Stomach (tissue), 9 donors: ENCODE data around the gene PDLIM7. TPM values are rescaled to one million over a fixed set of nuclear protein-coding genes. Genes with fewer than 3 reads are reported as not detected.

ENCODE experiments used
- DNase-seq, 2 donors: peaks; one replicate each; pipeline versions ENCODE4 v3.0.0 to v3.0.0-alpha.2; 2013 to 2019
- H3K27ac ChIP-seq, 5 donors: fragments of 200-600 bp in 4 of 5; sonication (generic) in 4 of 5; one replicate each; pipeline ENCODE4 v1.5.1; 2013 to 2019; ENCODE audit warnings: mild to moderate bottlenecking in 1 of 5, moderate library complexity in 1 of 5
- H3K27me3 ChIP-seq, 3 donors: fragments of 200-600 bp; sonication (generic); one replicate each; pipeline ENCODE4 v1.5.1; 2017 to 2019; ENCODE audit warnings: mixed run types in 1 of 3
- H3K36me3 ChIP-seq, 4 donors: fragments of 200-600 bp; sonication (generic); 1 replicate in 3 of 4; 2 replicates in 1 of 4; pipeline ENCODE4 v1.5.1; 2016 to 2019
- H3K4me1 ChIP-seq, 4 donors: fragments of 200-600 bp; sonication (generic); one replicate each; pipeline ENCODE4 v1.5.1; 2016 to 2019
- H3K4me3 ChIP-seq, 4 donors: fragments of 200-600 bp; sonication (generic) in 3 of 4; one replicate each; pipeline ENCODE4 v1.5.1; 2016 to 2019; ENCODE audit warnings: mild to moderate bottlenecking in 1 of 4
- H3K9me3 ChIP-seq, 4 donors: fragments of 200-600 bp; sonication (generic); one replicate each; pipeline ENCODE4 v1.5.1; 2016 to 2019
- EP300 ChIP-seq: sonication (generic); formaldehyde crosslinking; IDR thresholded peaks from one replicate; pipeline ENCODE4 v1.6.1; 2017; ENCODE audit warnings: antibody characterized with exemption
- POLR2A ChIP-seq, 4 donors: fragments of 450-650 bp; IDR thresholded peaks; one replicate each; pipeline ENCODE4 v1.6.1; 2016; ENCODE audit warnings: antibody characterized with exemption in 4 of 4, control low read depth in 2 of 4, mild to moderate bottlenecking in 1 of 4, moderate library complexity in 1 of 4
- POLR2AphosphoS5 ChIP-seq, 3 donors: sonication (generic); formaldehyde crosslinking; IDR thresholded peaks; one replicate each; pipeline ENCODE4 v1.6.1; 2016; ENCODE audit warnings: antibody characterized with exemption in 3 of 3
- WGBS, 5 donors: extraction: QIAGEN DNeasy Blood & Tissue Kit in 3 of 5; methylation state at CpG; one replicate each; pipeline versions ENCODE4 v1.1.5 to v1.1.7; 2013 to 2018; 5-methylcytosine and 5-hydroxymethylcytosine counted together
- intact Hi-C: fragments of 100-400 bp; cut with DNase I; formaldehyde crosslinking; loops from one replicate; pipeline ENCODE4 v1.15.1; 2023; ENCODE audit warnings: low total_unique reads
- polyA plus RNA-seq, 3 donors: library from polyadenylated mRNA; stranded (reverse); fragments of 200-250 nt; gene quantifications; one replicate each; pipeline ENCODE4 v1.2.3, GENCODE V29; 2013
- total RNA-seq, 5 donors: library from RNA; depleted of rRNA; stranded (reverse); fragments of >200 nt; gene quantifications; one replicate each; pipeline versions ENCODE4 v1.1.0 to v1.2.3, GENCODE V29; 2014 to 2016
- TF ChIP-seq, protein P1 (sequence below), 7 experiments: fragments of 450-650 bp in 4 of 7; fragments of 200-600 bp in 3 of 7; sonication (generic) in 3 of 7; IDR thresholded peaks; one replicate each; pipeline ENCODE4 v1.5.1; 2016 to 2019; ENCODE audit warnings: antibody characterized with exemption in 7 of 7, control low read depth in 2 of 7, mild to moderate bottlenecking in 1 of 7
- donor health status: healthy with polysubstance abuse.
- donor health status: Bipolar disorder and iron deficiency.
- donor health status: healthy.

Gene PDLIM7
- total and polyA plus RNA-seq, 8 donors: 14.6 to 142 (median 86.8) TPM

DNA sequence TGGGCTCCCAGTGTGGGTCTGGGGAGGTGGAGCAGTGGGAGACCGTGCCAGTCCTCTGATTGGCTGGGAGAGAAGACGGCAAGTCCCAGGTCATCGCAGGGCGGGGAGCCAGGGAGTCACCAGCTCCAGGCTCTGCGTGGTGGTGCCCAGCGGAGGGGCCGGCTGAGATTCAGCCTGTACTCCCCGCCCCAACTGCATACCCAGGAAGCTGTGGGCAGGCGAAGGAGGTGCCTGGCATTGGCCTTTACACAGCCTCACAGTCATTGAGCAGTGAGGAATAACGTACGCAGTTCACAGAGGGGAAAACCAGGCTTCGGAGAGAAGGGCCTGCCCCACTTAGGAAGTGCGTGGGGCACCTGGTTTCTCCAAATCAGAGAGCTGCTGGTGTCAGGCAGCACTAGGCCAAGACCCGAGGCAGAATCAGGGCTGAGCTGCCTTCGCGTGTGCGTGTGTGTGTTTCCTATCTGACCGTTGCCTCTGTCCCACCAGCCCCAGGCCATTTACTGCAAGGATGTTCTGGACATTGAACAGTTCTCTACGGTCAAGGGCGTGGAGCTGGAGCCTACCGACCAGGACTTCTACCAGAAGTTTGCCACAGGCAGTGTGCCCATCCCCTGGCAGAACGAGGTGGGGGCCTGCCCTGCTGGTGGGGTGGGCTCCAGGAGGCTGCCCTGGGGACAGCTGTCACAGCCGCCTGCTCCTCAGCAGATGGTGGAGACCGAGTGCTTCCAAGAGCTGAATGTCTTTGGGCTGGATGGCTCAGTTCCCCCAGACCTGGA lies 57.0 kb downstream of the PDLIM7 start:
- H3K4me3 ChIP-seq: no peak overlapping the region
- H3K27ac ChIP-seq: no peak overlapping the region
- WGBS, 5 donors: 89 to 91% (median 89%) methylated on average over 19 to 24 of the region's 24 CpGs
- intact Hi-C loops: no loop called here
- no peak for TF ChIP-seq EP300
- TF ChIP-seq, protein P1, sequence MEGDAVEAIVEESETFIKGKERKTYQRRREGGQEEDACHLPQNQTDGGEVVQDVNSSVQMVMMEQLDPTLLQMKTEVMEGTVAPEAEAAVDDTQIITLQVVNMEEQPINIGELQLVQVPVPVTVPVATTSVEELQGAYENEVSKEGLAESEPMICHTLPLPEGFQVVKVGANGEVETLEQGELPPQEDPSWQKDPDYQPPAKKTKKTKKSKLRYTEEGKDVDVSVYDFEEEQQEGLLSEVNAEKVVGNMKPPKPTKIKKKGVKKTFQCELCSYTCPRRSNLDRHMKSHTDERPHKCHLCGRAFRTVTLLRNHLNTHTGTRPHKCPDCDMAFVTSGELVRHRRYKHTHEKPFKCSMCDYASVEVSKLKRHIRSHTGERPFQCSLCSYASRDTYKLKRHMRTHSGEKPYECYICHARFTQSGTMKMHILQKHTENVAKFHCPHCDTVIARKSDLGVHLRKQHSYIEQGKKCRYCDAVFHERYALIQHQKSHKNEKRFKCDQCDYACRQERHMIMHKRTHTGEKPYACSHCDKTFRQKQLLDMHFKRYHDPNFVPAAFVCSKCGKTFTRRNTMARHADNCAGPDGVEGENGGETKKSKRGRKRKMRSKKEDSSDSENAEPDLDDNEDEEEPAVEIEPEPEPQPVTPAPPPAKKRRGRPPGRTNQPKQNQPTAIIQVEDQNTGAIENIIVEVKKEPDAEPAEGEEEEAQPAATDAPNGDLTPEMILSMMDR (IDR thresholded peaks at IDR 0.05): no peak
- TF ChIP-seq POLR2AphosphoS5 (IDR thresholded peaks at IDR 0.05): no peak
- no peak for TF ChIP-seq POLR2A (IDR thresholded peaks at IDR 0.05)
- no peaks in the 10 kb centered on the region for H3K9me3 ChIP-seq
- no peak for DNase-seq
- H3K36me3 ChIP-seq: peaks cover 34 to 75% (median 74%) of the 10 kb centered on the region in 4 donors
- no peaks in the 10 kb centered on the region for H3K27me3 ChIP-seq
- peaks cover 0 to 3% (median under 1%) of the 10 kb centered on the region in 4 donors for H3K4me1 ChIP-seq

DNA sequence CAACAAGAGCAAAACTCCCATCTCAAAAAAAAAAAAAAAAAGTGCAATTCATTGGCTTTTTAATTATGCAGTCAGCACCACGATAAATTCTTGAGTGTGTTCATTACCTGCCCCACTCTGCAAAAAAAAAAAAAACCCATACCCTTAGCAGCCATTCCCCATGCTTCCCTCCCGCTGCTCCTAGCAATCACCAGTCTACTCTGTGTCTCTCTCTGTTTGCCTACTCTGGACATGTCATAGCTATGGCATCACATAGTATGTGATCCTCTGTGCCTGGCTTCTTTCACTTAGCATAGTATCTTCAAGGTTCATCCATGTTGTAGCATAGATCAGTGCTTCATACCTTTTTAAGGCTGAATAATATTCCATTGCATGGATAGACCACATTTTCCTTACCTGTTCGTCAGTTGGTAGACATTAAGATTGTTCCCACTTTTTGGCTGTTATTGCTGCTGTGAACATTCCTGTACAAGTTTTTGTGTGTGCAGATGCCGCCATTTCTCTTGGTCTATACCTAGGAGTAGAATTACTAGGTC lies 57.8 kb downstream of the PDLIM7 start:
- H3K27me3 ChIP-seq: no peaks in the 10 kb centered on the region
- H3K4me3 ChIP-seq: no peak overlapping the region
- H3K36me3 ChIP-seq: peaks cover 42 to 84% (median 82%) of the 10 kb centered on the region in 4 donors
- H3K4me1 ChIP-seq: no peaks in the 10 kb centered on the region
- WGBS, 5 donors: 92 to 97% (median 96%) methylated on average over 4 of the region's 4 CpGs
- TF ChIP-seq POLR2AphosphoS5 (IDR thresholded peaks at IDR 0.05) (no peak), POLR2A (IDR thresholded peaks at IDR 0.05) (no peak), EP300 (no peak)
- TF ChIP-seq, protein P1 (IDR thresholded peaks at IDR 0.05): no peak
- no peaks in the 10 kb centered on the region for H3K9me3 ChIP-seq
- no peak overlapping the region for H3K27ac ChIP-seq
- DNase-seq: no peak
- intact Hi-C loops: no loop called here

DNA sequence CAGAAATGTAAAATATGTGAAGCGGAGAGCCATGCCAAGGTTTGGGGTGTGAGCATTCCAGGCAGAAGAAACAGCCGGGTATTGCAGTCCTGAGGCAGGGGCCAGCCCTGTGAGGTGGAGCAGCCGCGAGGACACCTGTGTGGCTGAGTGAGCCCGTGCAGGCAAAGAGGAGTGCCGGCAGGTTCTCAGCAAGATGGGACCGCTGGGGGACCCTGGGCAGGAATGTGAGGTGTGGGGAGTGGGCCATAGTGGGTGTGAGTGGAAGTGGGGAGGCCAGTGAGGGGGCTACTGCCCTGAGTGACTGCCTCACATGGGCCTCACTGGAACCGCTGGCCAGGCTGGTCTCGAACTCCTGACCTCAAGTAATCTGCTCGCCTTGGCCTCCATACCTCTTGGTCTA lies 58.9 kb downstream of the PDLIM7 start:
- intact Hi-C loops: no loop called here
- peaks cover 53 to 95% (median 93%) of the 10 kb centered on the region in 4 donors for H3K36me3 ChIP-seq
- H3K4me1 ChIP-seq: peaks cover 0 to 3% (median 0%) of the 10 kb centered on the region in 4 donors
- H3K27ac ChIP-seq: no peak overlapping the region
- H3K27me3 ChIP-seq: no peaks in the 10 kb centered on the region
- H3K4me3 ChIP-seq: no peak overlapping the region
- WGBS, 5 donors: 87 to 93% (median 93%) methylated on average over 10 of the region's 10 CpGs
- no peak for TF ChIP-seq POLR2A (IDR thresholded peaks at IDR 0.05)
- TF ChIP-seq POLR2AphosphoS5 (IDR thresholded peaks at IDR 0.05): no peak
- TF ChIP-seq, protein P1 (IDR thresholded peaks at IDR 0.05): no peak
- no peak for TF ChIP-seq EP300
- no peaks in the 10 kb centered on the region for H3K9me3 ChIP-seq
- no peak for DNase-seq

DNA sequence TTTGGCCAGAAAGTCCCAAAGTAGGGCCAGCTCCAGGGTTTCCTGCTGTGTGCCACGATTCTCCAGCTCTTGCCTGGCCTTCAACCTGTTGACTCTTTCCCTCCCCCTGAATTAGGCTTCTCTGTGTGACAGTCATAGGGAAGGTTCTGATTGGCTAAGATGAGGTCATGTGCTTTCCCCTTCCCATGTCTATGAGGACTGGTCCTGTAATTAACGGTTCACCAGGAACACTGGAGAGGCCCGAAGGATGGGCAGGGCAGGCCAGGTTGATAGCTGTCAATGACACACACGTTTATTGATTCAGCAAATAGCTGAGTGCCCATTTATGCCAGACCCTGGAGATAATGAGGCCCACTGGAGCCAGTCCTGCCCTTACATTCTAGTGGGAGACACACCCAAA lies 59.8 kb downstream of the PDLIM7 start:
- peaks cover 62 to 100% (median 99%) of the 10 kb centered on the region in 4 donors for H3K36me3 ChIP-seq
- intact Hi-C loops: no loop called here
- H3K27me3 ChIP-seq: no peaks in the 10 kb centered on the region
- peaks cover 0 to 12% (median 3%) of the 10 kb centered on the region in 4 donors for H3K4me1 ChIP-seq
- no peak for DNase-seq
- H3K4me3 ChIP-seq: no peak overlapping the region
- no peaks in the 10 kb centered on the region for H3K9me3 ChIP-seq
- TF ChIP-seq, protein P1 (IDR thresholded peaks at IDR 0.05): no peak
- TF ChIP-seq EP300: no peak
- no peak for TF ChIP-seq POLR2AphosphoS5 (IDR thresholded peaks at IDR 0.05)
- TF ChIP-seq POLR2A (IDR thresholded peaks at IDR 0.05): no peak
- H3K27ac ChIP-seq: no peak overlapping the region
- WGBS, 5 donors: 52 to 77% (median 59%) methylated on average over 4 of the region's 4 CpGs
